ENCODE measurements around the gene ADRA2A. TPM values are rescaled to one million over a fixed set of nuclear protein-coding genes. Genes with fewer than 3 reads are reported as not detected.

Gene ADRA2A
- total and polyA plus RNA-seq, 10 of the 15 experiments (the other 5 are each of a cell fraction or from before 2014, with no cell fraction given) = 0.08 TPM; not detected in 9

DNA sequence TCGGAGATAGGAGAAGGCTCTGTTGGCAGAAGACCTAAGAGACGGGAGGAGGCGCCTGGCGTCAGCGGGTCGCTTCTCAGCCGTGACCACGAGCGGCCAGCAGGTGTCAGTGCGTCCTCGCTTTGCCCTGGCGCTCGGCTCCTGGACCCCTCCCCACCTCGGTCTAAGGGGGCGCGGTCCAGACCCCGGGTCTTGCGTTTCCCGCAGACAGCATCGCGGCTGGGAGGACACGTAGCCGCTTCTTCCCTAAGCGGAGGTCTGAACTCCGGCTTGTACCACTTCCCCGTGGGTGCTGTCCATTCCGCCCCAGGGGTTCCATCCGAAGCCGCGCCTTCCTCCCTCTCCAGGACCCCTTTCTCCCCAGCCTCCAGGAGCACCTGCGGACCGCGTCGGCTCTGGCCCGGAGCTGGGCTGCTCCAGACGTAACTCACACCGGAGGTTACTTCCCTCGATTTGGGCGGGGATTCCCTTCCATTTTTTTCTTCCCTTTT is 593 bp upstream of the ADRA2A start:
- in situ Hi-C loops (cut with MboI) (no loop called here), intact Hi-C loops (cut with micrococcal nuclease; ENCODE audit: unreplicated experiment) (loop anchor here (5.0 to 10.0 kb wide), 2 partner anchors 331 to 521 kb away; no protein-coding TSS in a partner anchor)
- Histone ChIP-seq H2AFZ (ENCODE audit: control insufficient read depth, low read depth, low read length) (peak overlapping the region; percentile 46; the same call in 1 of the 2 replicates), H3K4me1 (ENCODE audit: control insufficient read depth, insufficient read depth, low read length) (no peaks in the 10 kb centered on the region), H4K20me1 (ENCODE audit: control insufficient read depth, insufficient read depth) (no peaks in the 10 kb centered on the region), H3K9me3 (replicated peaks; ENCODE audit: control insufficient read depth, insufficient read depth, low read length) (no peaks in the 10 kb centered on the region; the same call in 2 of the 3 replicates), H3K4me3 (peak overlapping the region; percentile 45; the same call in 1 of the 2 replicates), H3K36me3 (ENCODE audit: control insufficient read depth in 2 of 2, insufficient read depth in 2 of 2, low read length in 1 of 2) (no peaks in the 10 kb centered on the region), H3K27ac (ENCODE audit: control insufficient read depth, insufficient read depth) (no peak overlapping the region), H3K79me2 (ENCODE audit: control insufficient read depth, insufficient read depth, low read length) (no peaks in the 10 kb centered on the region), H3K4me2 (ENCODE audit: control insufficient read depth, insufficient read depth) (peak overlapping the region; percentile 83), H3K27me3 (replicated peaks in 1 of 2; ENCODE audit: control insufficient read depth in 2 of 2, insufficient read depth in 2 of 2, low read length in 1 of 2) (peaks cover 10 to 23% of the 10 kb centered on the region in 2 experiments), H3K9ac (ENCODE audit: control insufficient read depth, insufficient read depth, low read length) (no peak overlapping the region)
- 2% methylated on average over 39 of the region's 39 CpGs for WGBS (ENCODE audit: insufficient coverage, insufficient replicate concordance, low lambda C conversion rate, missing lambda C conversion rate)
- ChIA-PET RAD21 (ENCODE audit: unreplicated experiment) (interaction anchor here (1.0 to 1.1 kb wide), 2 partner anchors 268 to 344 kb away, joined by 3 read pairs; no protein-coding TSS in a partner anchor), SMC1A (ENCODE audit: uncharacterized antibody, unreplicated experiment) (interaction anchor here (1.3 to 1.7 kb wide), 4 partner anchors 10 to 523 kb away, joined by 3 to 5 read pairs (median 4); no protein-coding TSS in a partner anchor), CTCF (interaction anchor here (0.7 to 1.3 kb wide), 3 partner anchors 12 to 1060 kb away, joined by 3 to 4 read pairs (median 3); no protein-coding TSS in a partner anchor), POLR2A (no interaction called here)
- BruUV-seq (replicated peaks) = no TSS peak
- FAIRE-seq = peak; percentile 54
- ATAC-seq = peak; percentile 94
- DNase-seq (ENCODE audit: low read depth, low spot score) = no peak
- no peak for TF ChIP-seq ZNF207 (IDR thresholded peaks at IDR 0.05; ENCODE audit: borderline replicate concordance)
- TF ChIP-seq SMC3 (IDR thresholded peaks at IDR 0.05; ENCODE audit: borderline replicate concordance, low read length) = peak; percentile 63
- no peak for TF ChIP-seq JUND (IDR thresholded peaks at IDR 0.05; ENCODE audit: low read depth, low read length)
- TF ChIP-seq, protein P1, sequence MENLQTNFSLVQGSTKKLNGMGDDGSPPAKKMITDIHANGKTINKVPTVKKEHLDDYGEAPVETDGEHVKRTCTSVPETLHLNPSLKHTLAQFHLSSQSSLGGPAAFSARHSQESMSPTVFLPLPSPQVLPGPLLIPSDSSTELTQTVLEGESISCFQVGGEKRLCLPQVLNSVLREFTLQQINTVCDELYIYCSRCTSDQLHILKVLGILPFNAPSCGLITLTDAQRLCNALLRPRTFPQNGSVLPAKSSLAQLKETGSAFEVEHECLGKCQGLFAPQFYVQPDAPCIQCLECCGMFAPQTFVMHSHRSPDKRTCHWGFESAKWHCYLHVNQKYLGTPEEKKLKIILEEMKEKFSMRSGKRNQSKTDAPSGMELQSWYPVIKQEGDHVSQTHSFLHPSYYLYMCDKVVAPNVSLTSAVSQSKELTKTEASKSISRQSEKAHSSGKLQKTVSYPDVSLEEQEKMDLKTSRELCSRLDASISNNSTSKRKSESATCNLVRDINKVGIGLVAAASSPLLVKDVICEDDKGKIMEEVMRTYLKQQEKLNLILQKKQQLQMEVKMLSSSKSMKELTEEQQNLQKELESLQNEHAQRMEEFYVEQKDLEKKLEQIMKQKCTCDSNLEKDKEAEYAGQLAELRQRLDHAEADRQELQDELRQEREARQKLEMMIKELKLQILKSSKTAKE (IDR thresholded peaks at IDR 0.05; ENCODE audit: low read depth, poor library complexity, severe bottlenecking) = no peak
- TF ChIP-seq FOXM1 (IDR thresholded peaks at IDR 0.05; ENCODE audit: low read depth, low read length) = no peak
- TF ChIP-seq, protein P2, sequence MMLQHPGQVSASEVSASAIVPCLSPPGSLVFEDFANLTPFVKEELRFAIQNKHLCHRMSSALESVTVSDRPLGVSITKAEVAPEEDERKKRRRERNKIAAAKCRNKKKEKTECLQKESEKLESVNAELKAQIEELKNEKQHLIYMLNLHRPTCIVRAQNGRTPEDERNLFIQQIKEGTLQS (IDR thresholded peaks at IDR 0.05; ENCODE audit: borderline replicate concordance, extremely low read depth, low read depth, low read length) = no peak
- TF ChIP-seq RUNX3 (IDR thresholded peaks at IDR 0.05; ENCODE audit: low read length) = peak; percentile 27
- no peak for TF ChIP-seq SUZ12 (IDR thresholded peaks at IDR 0.05; ENCODE audit: unreplicated experiment)
- TF ChIP-seq, protein P3, sequence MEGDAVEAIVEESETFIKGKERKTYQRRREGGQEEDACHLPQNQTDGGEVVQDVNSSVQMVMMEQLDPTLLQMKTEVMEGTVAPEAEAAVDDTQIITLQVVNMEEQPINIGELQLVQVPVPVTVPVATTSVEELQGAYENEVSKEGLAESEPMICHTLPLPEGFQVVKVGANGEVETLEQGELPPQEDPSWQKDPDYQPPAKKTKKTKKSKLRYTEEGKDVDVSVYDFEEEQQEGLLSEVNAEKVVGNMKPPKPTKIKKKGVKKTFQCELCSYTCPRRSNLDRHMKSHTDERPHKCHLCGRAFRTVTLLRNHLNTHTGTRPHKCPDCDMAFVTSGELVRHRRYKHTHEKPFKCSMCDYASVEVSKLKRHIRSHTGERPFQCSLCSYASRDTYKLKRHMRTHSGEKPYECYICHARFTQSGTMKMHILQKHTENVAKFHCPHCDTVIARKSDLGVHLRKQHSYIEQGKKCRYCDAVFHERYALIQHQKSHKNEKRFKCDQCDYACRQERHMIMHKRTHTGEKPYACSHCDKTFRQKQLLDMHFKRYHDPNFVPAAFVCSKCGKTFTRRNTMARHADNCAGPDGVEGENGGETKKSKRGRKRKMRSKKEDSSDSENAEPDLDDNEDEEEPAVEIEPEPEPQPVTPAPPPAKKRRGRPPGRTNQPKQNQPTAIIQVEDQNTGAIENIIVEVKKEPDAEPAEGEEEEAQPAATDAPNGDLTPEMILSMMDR (IDR thresholded peaks at IDR 0.05 in 2 of 3, conservative IDR thresholded peaks at IDR 0.05 in 1 of 3; ENCODE audit: control insufficient read depth in 2 of 3, extremely low read depth in 1 of 3, insufficient read depth in 1 of 3, low read depth in 3 of 3, low read length in 3 of 3) = peak; percentile 71 to 75 (median 72)
- TF ChIP-seq LARP7 (IDR thresholded peaks at IDR 0.05) = no peak
- no peak for TF ChIP-seq TCF7 (IDR thresholded peaks at IDR 0.05; ENCODE audit: borderline replicate concordance)
- no peak for TF ChIP-seq YY1 (IDR thresholded peaks at IDR 0.05; ENCODE audit: low read depth, low read length)
- peak; percentile 62 for TF ChIP-seq RAD21 (IDR thresholded peaks at IDR 0.05; ENCODE audit: insufficient read depth, low read depth, low read length)
- TF ChIP-seq NRF1 (conservative IDR thresholded peaks at IDR 0.05; ENCODE audit: low read depth, low read length) = no peak
- 0 out of 2 replicates have a peak, but pooled peaks have one; percentile 0 for TF ChIP-seq EZH2 (IDR thresholded peaks at IDR 0.05; ENCODE audit: borderline replicate concordance, control insufficient read depth, low read depth, low read length)
- TF ChIP-seq PAX5 (IDR thresholded peaks at IDR 0.05; ENCODE audit: borderline replicate concordance, low read depth, low read length) = peak; percentile 39; the same call in 1 of the 2 replicates
- no peak for TF ChIP-seq GATAD2B (conservative IDR thresholded peaks at IDR 0.05; ENCODE audit: low read depth)
- TF ChIP-seq CEBPB (IDR thresholded peaks at IDR 0.05; ENCODE audit: borderline replicate concordance in 1 of 2, low read depth in 2 of 2, low read length in 2 of 2) = no peak
- no peak for TF ChIP-seq ZZZ3 (IDR thresholded peaks at IDR 0.05; ENCODE audit: control insufficient read depth, insufficient read length, low read depth)
- no peak for TF ChIP-seq ATF7 (IDR thresholded peaks at IDR 0.05; ENCODE audit: low read depth)
- no peak for TF ChIP-seq TARDBP (IDR thresholded peaks at IDR 0.05; ENCODE audit: borderline replicate concordance)

All from GM12878 (cell line).